Body of pancreas (tissue), 4 donors: Measurements from ENCODE around the gene SSC5D.
"Not testable (repeated sequence)": the region's sequence is repeated elsewhere in the genome, so short reads cannot be mapped to it uniquely, and the experiment has no call there.

Experiments
- CTCF ChIP-seq, 7 experiments: fragments of 450-650 bp in 4 of 7; fragments of 200-600 bp in 3 of 7; sonication (generic) in 3 of 7; IDR thresholded peaks; one replicate each; pipeline ENCODE4 v1.5.1; 2016 to 2019; ENCODE audit warnings: antibody characterized with exemption in 7 of 7
- POLR2A ChIP-seq, 3 donors: fragments of 450-650 bp; IDR thresholded peaks; one replicate each; pipeline ENCODE4 v1.6.1; 2016; ENCODE audit warnings: antibody characterized with exemption in 3 of 3, mild to moderate bottlenecking in 2 of 3

- TF ChIP-seq CTCF, POLR2A (IDR thresholded peaks at IDR 0.05): not testable (repeated sequence)
These were observed 8.6 kb downstream of the SSC5D start for GRCh38 chr19:55496820-55497219.
